ENCODE data around the gene FAM25A. TPM values are rescaled to one million over a fixed set of nuclear protein-coding genes. Genes with fewer than 3 reads are reported as not detected.
"Not testable (repeated sequence)": the region's sequence is repeated elsewhere in the genome, so short reads cannot be mapped to it uniquely, and the experiment has no call there.

FAM25A gene
- not detected in 2 replicates for total RNA-seq
- long read RNA-seq = 0 reads

DNA sequence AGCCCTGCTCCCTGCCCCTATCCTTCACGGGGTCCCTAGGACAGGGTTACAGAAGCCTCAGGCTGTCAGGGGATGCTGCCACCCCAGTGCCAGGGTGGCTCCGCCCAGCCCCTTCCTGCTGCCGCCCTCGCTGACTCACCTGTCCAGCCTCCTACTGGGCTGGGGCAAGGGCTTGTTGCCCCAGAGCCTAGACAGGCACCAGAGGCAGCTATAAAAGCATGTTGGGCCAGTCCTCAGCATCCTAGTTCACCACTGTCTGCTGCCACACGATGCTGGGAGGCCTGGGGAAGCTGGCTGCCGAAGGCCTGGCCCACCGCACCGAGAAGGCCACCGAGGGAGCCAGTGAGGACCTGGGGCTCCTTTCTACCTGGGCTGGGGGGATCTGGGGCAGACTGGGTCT is at the start of gene FAM25A:
Gene FAM25A, plus strand, starts transcription at position 239 of the 400 bp plus-strand sequence. Its CDS starts 31 bp downstream, at position 270.
- not testable (repeated sequence) for DNase-seq (ENCODE audit: low read depth, low spot score); H3K4me1 Mint-ChIP-seq; H3K36me3 Mint-ChIP-seq (ENCODE audit: low read depth)

DNA sequence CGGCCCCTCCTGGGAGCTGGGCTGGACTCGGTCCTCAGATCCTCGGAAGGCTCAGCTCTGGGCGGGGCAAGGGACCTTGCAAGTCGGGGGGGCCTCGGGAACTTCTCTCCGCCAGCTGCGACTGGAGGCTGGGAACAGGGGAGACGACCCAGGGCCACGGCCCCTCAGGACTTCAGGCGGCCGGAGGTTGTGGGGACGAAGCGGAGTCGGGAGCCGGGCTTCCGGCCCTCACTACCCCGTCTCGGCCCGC is 49.2 kb upstream of the FAM25A start:
- Mint-ChIP-seq H3K9me3 (no peaks in the 10 kb centered on the region), H3K36me3 (ENCODE audit: low read depth) (no peaks in the 10 kb centered on the region), H3K27me3 (ENCODE audit: low read depth) (peaks cover 20% of the 10 kb centered on the region), H3K4me3 (peak overlapping the region; percentile 90), H3K4me1 (peaks cover 26% of the 10 kb centered on the region), H3K27ac (ENCODE audit: unreplicated experiment) (peak overlapping the region; percentile 86)
- TF ChIP-seq, protein P1, sequence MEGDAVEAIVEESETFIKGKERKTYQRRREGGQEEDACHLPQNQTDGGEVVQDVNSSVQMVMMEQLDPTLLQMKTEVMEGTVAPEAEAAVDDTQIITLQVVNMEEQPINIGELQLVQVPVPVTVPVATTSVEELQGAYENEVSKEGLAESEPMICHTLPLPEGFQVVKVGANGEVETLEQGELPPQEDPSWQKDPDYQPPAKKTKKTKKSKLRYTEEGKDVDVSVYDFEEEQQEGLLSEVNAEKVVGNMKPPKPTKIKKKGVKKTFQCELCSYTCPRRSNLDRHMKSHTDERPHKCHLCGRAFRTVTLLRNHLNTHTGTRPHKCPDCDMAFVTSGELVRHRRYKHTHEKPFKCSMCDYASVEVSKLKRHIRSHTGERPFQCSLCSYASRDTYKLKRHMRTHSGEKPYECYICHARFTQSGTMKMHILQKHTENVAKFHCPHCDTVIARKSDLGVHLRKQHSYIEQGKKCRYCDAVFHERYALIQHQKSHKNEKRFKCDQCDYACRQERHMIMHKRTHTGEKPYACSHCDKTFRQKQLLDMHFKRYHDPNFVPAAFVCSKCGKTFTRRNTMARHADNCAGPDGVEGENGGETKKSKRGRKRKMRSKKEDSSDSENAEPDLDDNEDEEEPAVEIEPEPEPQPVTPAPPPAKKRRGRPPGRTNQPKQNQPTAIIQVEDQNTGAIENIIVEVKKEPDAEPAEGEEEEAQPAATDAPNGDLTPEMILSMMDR (conservative IDR thresholded peaks at IDR 0.05) = no peak
- DNase-seq (ENCODE audit: low read depth, low spot score) = no peak

More for the DNA sequence above, at the start of gene FAM25A:
- not testable (repeated sequence) for H3K27me3 Mint-ChIP-seq (ENCODE audit: low read depth); H3K27ac Mint-ChIP-seq (ENCODE audit: unreplicated experiment); H3K4me3 Mint-ChIP-seq; H3K9me3 Mint-ChIP-seq

GRCh38 chr10:86971232-86971991 is 48.7 kb upstream of the FAM25A start:
- Mint-ChIP-seq H3K4me3 (peak overlapping the region; percentile 92), H3K27me3 (ENCODE audit: low read depth) (peaks cover 20% of the 10 kb centered on the region), H3K27ac (ENCODE audit: unreplicated experiment) (peak overlapping the region; percentile 27), H3K9me3 (no peaks in the 10 kb centered on the region), H3K36me3 (ENCODE audit: low read depth) (no peaks in the 10 kb centered on the region), H3K4me1 (peaks cover 22% of the 10 kb centered on the region)
- TF ChIP-seq, protein P1 (conservative IDR thresholded peaks at IDR 0.05) = peak; percentile 34
- DNase-seq (ENCODE audit: low read depth, low spot score) = peak; percentile 53

- Mint-ChIP-seq H3K4me3 (peak overlapping the region; percentile 56), H3K36me3 (ENCODE audit: low read depth) (no peaks in the 10 kb centered on the region), H3K27me3 (ENCODE audit: low read depth) (peaks cover 20% of the 10 kb centered on the region), H3K27ac (ENCODE audit: unreplicated experiment) (no peak overlapping the region), H3K4me1 (peaks cover 18% of the 10 kb centered on the region), H3K9me3 (no peaks in the 10 kb centered on the region)
- TF ChIP-seq, protein P1 (conservative IDR thresholded peaks at IDR 0.05) = no peak
- no peak for DNase-seq (ENCODE audit: low read depth, low spot score)
Measured at GRCh38 chr10:86972613-86973380, 47.3 kb upstream of the FAM25A start.

- no peaks in the 10 kb centered on the region for H3K9me3 Mint-ChIP-seq
- H3K27ac Mint-ChIP-seq (ENCODE audit: unreplicated experiment) = no peak overlapping the region
- H3K27me3 Mint-ChIP-seq (ENCODE audit: low read depth) = peaks cover 20% of the 10 kb centered on the region
- no peak overlapping the region for H3K4me3 Mint-ChIP-seq
- H3K4me1 Mint-ChIP-seq = peaks cover 18% of the 10 kb centered on the region
- TF ChIP-seq, protein P1 (conservative IDR thresholded peaks at IDR 0.05) = no peak
- DNase-seq (ENCODE audit: low read depth, low spot score) = no peak
- no peaks in the 10 kb centered on the region for H3K36me3 Mint-ChIP-seq (ENCODE audit: low read depth)
Measured at GRCh38 chr10:86974484-86974883, 45.6 kb upstream of the FAM25A start.

Data from neural crest cell (in vitro differentiated cells).